Tibial nerve (tissue), 4 donors: ENCODE results near the gene COMT. TPM values are rescaled to one million over a fixed set of nuclear protein-coding genes. Genes with fewer than 3 reads are reported as not detected.
A peak's percentile ranks its signal among the peaks of the same experiment; 100 is the strongest.

ENCODE experiments used
- DNase-seq, 2 donors: peaks; one replicate each; pipeline ENCODE4 v3.0.0-alpha.2; 2019; ENCODE audit warnings: low spot score in 2 of 2
- H3K27ac ChIP-seq, 4 donors: fragments of 200-600 bp; sonication (generic) in 3 of 4; one replicate each; pipeline ENCODE4 v1.5.1; 2017 to 2019; ENCODE audit warnings: mild to moderate bottlenecking in 1 of 4
- H3K27me3 ChIP-seq, 2 donors: fragments of 200-600 bp; sonication (generic) in 1 of 2; one replicate each; pipeline versions ENCODE4 v1.5.1 to v1.6.0; 2017 to 2019
- H3K36me3 ChIP-seq, 3 donors: fragments of 200-600 bp; sonication (generic); one replicate each; pipeline ENCODE4 v1.5.1; 2018 to 2019
- H3K4me1 ChIP-seq, 4 donors: fragments of 200-600 bp; sonication (generic) in 3 of 4; one replicate each; pipeline ENCODE4 v1.5.1; 2017 to 2019
- H3K4me3 ChIP-seq, 4 donors: fragments of 200-600 bp; sonication (generic) in 3 of 4; one replicate each; pipeline ENCODE4 v1.5.1; 2017 to 2019; ENCODE audit warnings: mild to moderate bottlenecking in 1 of 4, moderate library complexity in 1 of 4
- H3K9me3 ChIP-seq, 4 donors: fragments of 200-600 bp; sonication (generic) in 3 of 4; one replicate each; pipeline ENCODE4 v1.5.1; 2017 to 2019
- CTCF ChIP-seq, 5 experiments: fragments of 200-600 bp in 3 of 5; fragments of 450-650 bp in 2 of 5; sonication (generic) in 3 of 5; IDR thresholded peaks; one replicate each; pipeline ENCODE4 v1.5.1; 2016 to 2019; ENCODE audit warnings: antibody characterized with exemption in 5 of 5, mild to moderate bottlenecking in 3 of 5, moderate library complexity in 2 of 5
- EP300 ChIP-seq, 2 donors: sonication (generic); formaldehyde crosslinking; IDR thresholded peaks; one replicate each; pipeline ENCODE4 v1.6.1; 2017; ENCODE audit warnings: antibody characterized with exemption in 2 of 2, mild to moderate bottlenecking in 1 of 2
- POLR2A ChIP-seq, 2 donors: fragments of 450-650 bp; IDR thresholded peaks; one replicate each; pipeline ENCODE4 v1.6.1; 2017; ENCODE audit warnings: antibody characterized with exemption in 2 of 2, mild to moderate bottlenecking in 2 of 2, moderate library complexity in 2 of 2
- WGBS, 2 donors: methylation state at CpG; one replicate each; pipeline ENCODE4 v1.1.5; 2018; 5-methylcytosine and 5-hydroxymethylcytosine counted together
- total RNA-seq, 4 donors: library from RNA; depleted of rRNA; stranded (reverse); fragments of >200 nt; gene quantifications; one replicate each; pipeline ENCODE4 v1.1.0, GENCODE V29; 2016

COMT gene
- total RNA-seq, 4 donors from 2014 or later, result 212 to 306 (median 240) TPM

- Histone ChIP-seq H3K4me3 (no peak overlapping the region), H3K27me3 (no peaks in the 10 kb centered on the region), H3K9me3 (no peaks in the 10 kb centered on the region), H3K36me3 (peaks cover 0 to 77% (median 11%) of the 10 kb centered on the region in 3 donors), H3K4me1 (peaks cover 0 to 3% (median 0%) of the 10 kb centered on the region in 4 donors), H3K27ac (no peak overlapping the region)
- TF ChIP-seq POLR2A (IDR thresholded peaks at IDR 0.05), result no peak
- peak; percentile 82 to 97 (median 82) for TF ChIP-seq CTCF (IDR thresholded peaks at IDR 0.05)
- DNase-seq, result peak; percentile 86 to 98
- 30 to 31% methylated on average over 6 of the region's 6 CpGs for WGBS, 2 donors
Observed at GRCh38 chr22:19909350-19910179, 32.0 kb upstream of the COMT start.

DNA sequence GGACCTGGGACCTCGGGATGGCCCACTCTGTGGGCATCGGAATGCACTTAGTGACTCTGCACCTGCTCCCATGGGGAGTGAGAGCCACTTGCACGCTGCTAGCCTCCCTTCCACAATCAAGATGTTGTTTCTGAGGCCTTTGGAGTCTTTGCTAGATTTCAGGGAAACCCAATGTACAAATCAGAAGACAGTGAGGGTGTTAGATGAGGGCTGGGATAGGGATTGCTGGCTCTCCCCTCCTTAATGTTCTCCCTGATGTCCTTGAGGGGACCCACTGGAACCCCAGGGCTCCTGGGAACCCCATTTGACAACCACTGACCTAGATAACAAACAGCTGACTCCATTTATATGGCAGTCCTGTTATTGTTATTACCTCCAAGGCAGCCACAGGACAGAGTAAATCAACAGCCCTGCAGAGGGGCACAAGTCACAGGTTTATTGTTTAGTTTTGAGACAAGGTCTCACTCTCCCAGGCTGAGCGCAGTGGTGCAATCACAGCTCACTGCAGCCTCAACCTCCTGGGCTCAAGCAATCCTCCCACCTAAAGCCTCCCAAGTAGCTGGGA lies 31.3 kb upstream of the COMT start:
- peaks cover 0 to 77% (median 11%) of the 10 kb centered on the region in 3 donors for H3K36me3 ChIP-seq
- no peak overlapping the region for H3K27ac ChIP-seq
- H3K9me3 ChIP-seq, result no peaks in the 10 kb centered on the region
- no peak overlapping the region for H3K4me3 ChIP-seq
- no peak for TF ChIP-seq CTCF (IDR thresholded peaks at IDR 0.05)
- no peak for TF ChIP-seq POLR2A (IDR thresholded peaks at IDR 0.05)
- no peak for TF ChIP-seq EP300 (IDR thresholded peaks at IDR 0.05)
- H3K4me1 ChIP-seq, result peaks cover 0 to 3% (median 0%) of the 10 kb centered on the region in 4 donors
- no peaks in the 10 kb centered on the region for H3K27me3 ChIP-seq
- DNase-seq, result no peak
- 25% methylated on average over 4 of the region's 4 CpGs for WGBS, 2 donors

- TF ChIP-seq EP300 (IDR thresholded peaks at IDR 0.05) (no peak), CTCF (IDR thresholded peaks at IDR 0.05) (no peak), POLR2A (IDR thresholded peaks at IDR 0.05) (no peak)
- H3K27ac ChIP-seq, result no peak overlapping the region
- no peak overlapping the region for H3K4me3 ChIP-seq
- H3K4me1 ChIP-seq, result peaks cover 0 to 3% (median 0%) of the 10 kb centered on the region in 4 donors
- no peaks in the 10 kb centered on the region for H3K9me3 ChIP-seq
- 87 to 89% methylated on average over 12 of the region's 12 CpGs for WGBS, 2 donors
- no peaks in the 10 kb centered on the region for H3K27me3 ChIP-seq
- no peak for DNase-seq
- peaks cover 0 to 84% (median 11%) of the 10 kb centered on the region in 3 donors for H3K36me3 ChIP-seq
Observed at GRCh38 chr22:19911540-19912270, 29.9 kb upstream of the COMT start.

- WGBS, 2 donors, result 66 to 69% methylated on average over 16 to 19 of the region's 20 CpGs
- H3K27me3 ChIP-seq, result no peaks in the 10 kb centered on the region
- no peak for DNase-seq
- H3K4me3 ChIP-seq, result no peak overlapping the region
- no peaks in the 10 kb centered on the region for H3K9me3 ChIP-seq
- peaks cover 0 to 3% (median 0%) of the 10 kb centered on the region in 4 donors for H3K4me1 ChIP-seq
- TF ChIP-seq POLR2A (IDR thresholded peaks at IDR 0.05) (no peak), EP300 (IDR thresholded peaks at IDR 0.05) (no peak), CTCF (IDR thresholded peaks at IDR 0.05) (no peak)
- no peak overlapping the region for H3K27ac ChIP-seq
- peaks cover 0 to 84% (median 11%) of the 10 kb centered on the region in 3 donors for H3K36me3 ChIP-seq
Observed at GRCh38 chr22:19912271-19912999, 29.1 kb upstream of the COMT start.
